HepG2 (cell line): ENCODE data around the gene CLTCL1.

ENCODE experiments used
- CEBPB ChIP-seq: IDR thresholded peaks from 2 replicates; pipeline ENCODE4 v1.6.1; 2011; ENCODE audit warnings: low read depth, low read length, improper control_type of control experiment, borderline replicate concordance
- POLR2AphosphoS5 ChIP-seq: IDR thresholded peaks from 2 replicates; pipeline ENCODE4 v1.6.1; 2012; ENCODE audit warnings: low read depth, low read length
- RFX1 ChIP-seq: fragments of 450-650 bp; IDR thresholded peaks from 2 replicates; pipeline ENCODE4 v1.6.1; 2017
- TGIF2 ChIP-seq: IDR thresholded peaks from 2 replicates; pipeline ENCODE4 v1.6.1; 2016; ENCODE audit warnings: control low read depth, missing compliant biosample characterization
- ZBTB1 ChIP-seq: sonication (generic); formaldehyde crosslinking; IDR thresholded peaks from 2 replicates; pipeline ENCODE4 v1.4.0; 2020; ENCODE audit warnings: missing genetic modification reagents, borderline replicate concordance
- ZFP41 ChIP-seq: sonication (generic); formaldehyde crosslinking; IDR thresholded peaks from 2 replicates; pipeline ENCODE4 v1.4.0; 2020; ENCODE audit warnings: mild to moderate bottlenecking, missing genetic modification reagents, borderline replicate concordance
- ZNF589 ChIP-seq: sonication (generic); formaldehyde crosslinking; conservative IDR thresholded peaks from 2 replicates; pipeline ENCODE4 v1.8.0; 2022; ENCODE audit warnings: mild to moderate bottlenecking, moderate library complexity, missing genetic modification reagents
- TF ChIP-seq, protein P1 (sequence below): sonication (generic); formaldehyde crosslinking; IDR thresholded peaks from 2 replicates; pipeline ENCODE4 v1.4.0; 2020; ENCODE audit warnings: missing genetic modification reagents
- TF ChIP-seq, protein P2 (sequence below): sonication (generic); formaldehyde crosslinking; IDR thresholded peaks from 2 replicates; pipeline ENCODE4 v1.5.0; 2020; ENCODE audit warnings: mild to moderate bottlenecking, missing genetic modification reagents, moderate library complexity
- TF ChIP-seq, protein P3 (sequence below): sonication (generic); formaldehyde crosslinking; IDR thresholded peaks from 2 replicates; pipeline ENCODE4 v1.9.0; 2021; ENCODE audit warnings: missing genetic modification reagents, borderline replicate concordance
- TF ChIP-seq, protein P4 (sequence below): sonication (generic); formaldehyde crosslinking; IDR thresholded peaks from 2 replicates; pipeline ENCODE4 v1.5.1; 2020; ENCODE audit warnings: mild to moderate bottlenecking, missing genetic modification reagents, borderline replicate concordance
- TF ChIP-seq, protein P5 (sequence below): conservative IDR thresholded peaks from 2 replicates; pipeline ENCODE4 v1.6.1; 2018; ENCODE audit warnings: missing genetic modification reagents

DNA sequence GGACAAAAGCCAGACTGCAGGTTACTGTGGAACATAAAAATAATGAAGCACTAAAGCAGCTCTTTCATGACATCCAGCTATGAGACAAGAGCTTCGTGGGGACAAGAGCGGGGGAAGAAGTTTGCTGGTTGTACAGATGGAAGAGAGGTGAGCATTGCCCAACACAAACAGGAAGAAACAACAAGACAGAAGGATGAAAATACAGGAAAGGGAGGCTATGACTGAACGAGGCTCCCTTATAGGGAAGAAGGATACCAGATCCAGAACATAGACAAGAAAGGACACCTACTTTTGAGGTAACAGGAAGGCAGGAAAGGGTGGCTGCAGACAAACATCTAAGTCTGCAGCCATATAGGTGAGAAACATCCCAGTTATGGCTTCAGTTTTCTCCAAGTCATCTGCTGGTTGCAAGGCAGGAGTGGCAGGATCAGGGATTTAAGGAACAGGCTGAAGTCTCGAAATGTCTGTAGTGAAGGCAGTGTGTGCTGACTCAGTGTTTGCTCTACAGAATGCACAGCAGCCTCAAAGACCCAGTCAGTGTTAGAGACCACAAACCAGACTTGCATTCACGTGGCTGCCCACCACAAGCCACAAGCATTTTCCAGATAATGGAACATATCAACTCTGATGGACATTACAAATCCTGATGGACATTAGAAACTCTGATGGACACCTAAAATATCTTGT is 1.9 kb downstream of the CLTCL1 start:
- TF ChIP-seq RFX1 (no peak), CEBPB (no peak), ZBTB1 (CRISPR knock-in tag) (no peak), TGIF2 (no peak), POLR2AphosphoS5 (no peak), ZFP41 (CRISPR knock-in tag) (no peak), ZNF589 (no peak)
- TF ChIP-seq, protein P1, sequence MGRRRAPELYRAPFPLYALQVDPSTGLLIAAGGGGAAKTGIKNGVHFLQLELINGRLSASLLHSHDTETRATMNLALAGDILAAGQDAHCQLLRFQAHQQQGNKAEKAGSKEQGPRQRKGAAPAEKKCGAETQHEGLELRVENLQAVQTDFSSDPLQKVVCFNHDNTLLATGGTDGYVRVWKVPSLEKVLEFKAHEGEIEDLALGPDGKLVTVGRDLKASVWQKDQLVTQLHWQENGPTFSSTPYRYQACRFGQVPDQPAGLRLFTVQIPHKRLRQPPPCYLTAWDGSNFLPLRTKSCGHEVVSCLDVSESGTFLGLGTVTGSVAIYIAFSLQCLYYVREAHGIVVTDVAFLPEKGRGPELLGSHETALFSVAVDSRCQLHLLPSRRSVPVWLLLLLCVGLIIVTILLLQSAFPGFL (CRISPR knock-in tag), result no peak
- TF ChIP-seq, protein P2, sequence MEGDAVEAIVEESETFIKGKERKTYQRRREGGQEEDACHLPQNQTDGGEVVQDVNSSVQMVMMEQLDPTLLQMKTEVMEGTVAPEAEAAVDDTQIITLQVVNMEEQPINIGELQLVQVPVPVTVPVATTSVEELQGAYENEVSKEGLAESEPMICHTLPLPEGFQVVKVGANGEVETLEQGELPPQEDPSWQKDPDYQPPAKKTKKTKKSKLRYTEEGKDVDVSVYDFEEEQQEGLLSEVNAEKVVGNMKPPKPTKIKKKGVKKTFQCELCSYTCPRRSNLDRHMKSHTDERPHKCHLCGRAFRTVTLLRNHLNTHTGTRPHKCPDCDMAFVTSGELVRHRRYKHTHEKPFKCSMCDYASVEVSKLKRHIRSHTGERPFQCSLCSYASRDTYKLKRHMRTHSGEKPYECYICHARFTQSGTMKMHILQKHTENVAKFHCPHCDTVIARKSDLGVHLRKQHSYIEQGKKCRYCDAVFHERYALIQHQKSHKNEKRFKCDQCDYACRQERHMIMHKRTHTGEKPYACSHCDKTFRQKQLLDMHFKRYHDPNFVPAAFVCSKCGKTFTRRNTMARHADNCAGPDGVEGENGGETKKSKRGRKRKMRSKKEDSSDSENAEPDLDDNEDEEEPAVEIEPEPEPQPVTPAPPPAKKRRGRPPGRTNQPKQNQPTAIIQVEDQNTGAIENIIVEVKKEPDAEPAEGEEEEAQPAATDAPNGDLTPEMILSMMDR (CRISPR knock-in tag), result no peak
- TF ChIP-seq, protein P3, sequence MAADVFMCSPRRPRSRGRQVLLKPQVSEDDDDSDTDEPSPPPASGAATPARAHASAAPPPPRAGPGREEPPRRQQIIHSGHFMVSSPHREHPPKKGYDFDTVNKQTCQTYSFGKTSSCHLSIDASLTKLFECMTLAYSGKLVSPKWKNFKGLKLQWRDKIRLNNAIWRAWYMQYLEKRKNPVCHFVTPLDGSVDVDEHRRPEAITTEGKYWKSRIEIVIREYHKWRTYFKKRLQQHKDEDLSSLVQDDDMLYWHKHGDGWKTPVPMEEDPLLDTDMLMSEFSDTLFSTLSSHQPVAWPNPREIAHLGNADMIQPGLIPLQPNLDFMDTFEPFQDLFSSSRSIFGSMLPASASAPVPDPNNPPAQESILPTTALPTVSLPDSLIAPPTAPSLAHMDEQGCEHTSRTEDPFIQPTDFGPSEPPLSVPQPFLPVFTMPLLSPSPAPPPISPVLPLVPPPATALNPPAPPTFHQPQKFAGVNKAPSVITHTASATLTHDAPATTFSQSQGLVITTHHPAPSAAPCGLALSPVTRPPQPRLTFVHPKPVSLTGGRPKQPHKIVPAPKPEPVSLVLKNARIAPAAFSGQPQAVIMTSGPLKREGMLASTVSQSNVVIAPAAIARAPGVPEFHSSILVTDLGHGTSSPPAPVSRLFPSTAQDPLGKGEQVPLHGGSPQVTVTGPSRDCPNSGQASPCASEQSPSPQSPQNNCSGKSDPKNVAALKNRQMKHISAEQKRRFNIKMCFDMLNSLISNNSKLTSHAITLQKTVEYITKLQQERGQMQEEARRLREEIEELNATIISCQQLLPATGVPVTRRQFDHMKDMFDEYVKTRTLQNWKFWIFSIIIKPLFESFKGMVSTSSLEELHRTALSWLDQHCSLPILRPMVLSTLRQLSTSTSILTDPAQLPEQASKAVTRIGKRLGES (CRISPR knock-in tag), result no peak
- TF ChIP-seq, protein P4, sequence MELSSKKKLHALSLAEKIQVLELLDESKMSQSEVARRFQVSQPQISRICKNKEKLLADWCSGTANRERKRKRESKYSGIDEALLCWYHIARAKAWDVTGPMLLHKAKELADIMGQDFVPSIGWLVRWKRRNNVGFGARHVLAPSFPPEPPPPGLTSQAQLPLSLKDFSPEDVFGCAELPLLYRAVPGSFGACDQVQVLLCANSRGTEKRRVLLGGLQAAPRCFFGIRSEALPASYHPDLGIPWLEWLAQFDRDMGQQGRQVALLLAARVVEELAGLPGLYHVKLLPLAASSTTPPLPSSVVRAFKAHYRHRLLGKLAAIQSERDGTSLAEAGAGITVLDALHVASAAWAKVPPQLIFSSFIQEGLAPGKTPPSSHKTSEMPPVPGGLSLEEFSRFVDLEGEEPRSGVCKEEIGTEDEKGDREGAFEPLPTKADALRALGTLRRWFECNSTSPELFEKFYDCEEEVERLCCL (CRISPR knock-in tag), result no peak
- TF ChIP-seq, protein P5, sequence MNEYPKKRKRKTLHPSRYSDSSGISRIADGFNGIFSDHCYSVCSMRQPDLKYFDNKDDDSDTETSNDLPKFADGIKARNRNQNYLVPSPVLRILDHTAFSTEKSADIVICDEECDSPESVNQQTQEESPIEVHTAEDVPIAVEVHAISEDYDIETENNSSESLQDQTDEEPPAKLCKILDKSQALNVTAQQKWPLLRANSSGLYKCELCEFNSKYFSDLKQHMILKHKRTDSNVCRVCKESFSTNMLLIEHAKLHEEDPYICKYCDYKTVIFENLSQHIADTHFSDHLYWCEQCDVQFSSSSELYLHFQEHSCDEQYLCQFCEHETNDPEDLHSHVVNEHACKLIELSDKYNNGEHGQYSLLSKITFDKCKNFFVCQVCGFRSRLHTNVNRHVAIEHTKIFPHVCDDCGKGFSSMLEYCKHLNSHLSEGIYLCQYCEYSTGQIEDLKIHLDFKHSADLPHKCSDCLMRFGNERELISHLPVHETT (CRISPR knock-in tag), result no peak
